Measurements from ENCODE around the gene ABCC11. TPM values are rescaled to one million over a fixed set of nuclear protein-coding genes. Genes with fewer than 3 reads are reported as not detected.

ABCC11 gene
- total and polyA plus RNA-seq, 8 donors: 0.05 to 0.35 (median 0.18) TPM; not detected in 1

- Histone ChIP-seq H3K9me3 (no peaks in the 10 kb centered on the region), H3K36me3 (peaks cover 0 to 31% of the 10 kb centered on the region in 2 donors), H3K27me3 (no peaks in the 10 kb centered on the region), H3K4me1 (no peaks in the 10 kb centered on the region), H3K27ac (no peak overlapping the region), H3K4me3 (no peak overlapping the region)
- DNase-seq (no peak), ATAC-seq (no peak)
- TF ChIP-seq CTCF (IDR thresholded peaks at IDR 0.05): no peak
- intact Hi-C loops (cut with DNase I): no loop called here
Observed at GRCh38 chr16:48271728-48272127, 24.4 kb upstream of the ABCC11 start.

GRCh38 chr16:48269011-48269410 is 21.7 kb upstream of the ABCC11 start:
- H3K27ac ChIP-seq: no peak overlapping the region
- H3K27me3 ChIP-seq: no peaks in the 10 kb centered on the region
- H3K4me3 ChIP-seq: no peak overlapping the region
- H3K36me3 ChIP-seq: peaks cover 0 to 39% of the 10 kb centered on the region in 2 donors
- no peaks in the 10 kb centered on the region for H3K4me1 ChIP-seq
- TF ChIP-seq CTCF (IDR thresholded peaks at IDR 0.05): no peak
- DNase-seq (no peak), ATAC-seq (no peak)
- intact Hi-C loops (cut with DNase I): no loop called here
- H3K9me3 ChIP-seq: no peaks in the 10 kb centered on the region

GRCh38 chr16:48262631-48263030 is 15.3 kb upstream of the ABCC11 start:
- H3K36me3 ChIP-seq: peaks cover 0 to 80% of the 10 kb centered on the region in 2 donors

GRCh38 chr16:48261569-48261968 is 14.2 kb upstream of the ABCC11 start:
- no peaks in the 10 kb centered on the region for H3K9me3 ChIP-seq
- DNase-seq (no peak), ATAC-seq (no peak)
- TF ChIP-seq CTCF (IDR thresholded peaks at IDR 0.05): no peak
- H3K36me3 ChIP-seq: peaks cover 0 to 90% of the 10 kb centered on the region in 2 donors
- H3K27ac ChIP-seq: no peak overlapping the region
- no peak overlapping the region for H3K4me3 ChIP-seq
- no peaks in the 10 kb centered on the region for H3K4me1 ChIP-seq
- H3K27me3 ChIP-seq: no peaks in the 10 kb centered on the region
- intact Hi-C loops (cut with DNase I): no loop called here

More at GRCh38 chr16:48262631-48263030, 15.3 kb upstream of the ABCC11 start:
- Histone ChIP-seq H3K27ac (no peak overlapping the region), H3K9me3 (no peaks in the 10 kb centered on the region), H3K27me3 (no peaks in the 10 kb centered on the region), H3K4me3 (no peak overlapping the region), H3K4me1 (no peaks in the 10 kb centered on the region)
- ATAC-seq: no peak
- no peak for TF ChIP-seq CTCF (IDR thresholded peaks at IDR 0.05)
- DNase-seq: no peak
- intact Hi-C loops (cut with DNase I): no loop called here

GRCh38 chr16:48256579-48257177 is 9.3 kb upstream of the ABCC11 start:
- no peak for TF ChIP-seq CTCF (IDR thresholded peaks at IDR 0.05)
- DNase-seq (no peak), ATAC-seq (no peak)
- peaks cover 0 to 89% of the 10 kb centered on the region in 2 donors for H3K36me3 ChIP-seq
- H3K27ac ChIP-seq: no peak overlapping the region
- H3K9me3 ChIP-seq: no peaks in the 10 kb centered on the region
- intact Hi-C loops (cut with DNase I): no loop called here
- H3K27me3 ChIP-seq: no peaks in the 10 kb centered on the region
- no peak overlapping the region for H3K4me3 ChIP-seq
- peaks cover 0 to 3% of the 10 kb centered on the region in 2 donors for H3K4me1 ChIP-seq

Measured in left lung (tissue), 10 donors.